Mesenchymal stem cell (in vitro differentiated cells and primary cell): ENCODE results near the gene FAM110D.

Experiments used
- DNase-seq: peaks from one replicate; pipeline ENCODE4 v3.0.0-alpha.2; 2013
- H2AFZ ChIP-seq: one replicate; pipeline ENCODE4 v1.6.1; 2013; ENCODE audit warnings: low read depth, mild to moderate bottlenecking, control low read depth, inconsistent platforms, low read length, moderate library complexity
- H2AK5ac ChIP-seq: 2 replicates; pipeline ENCODE4 v1.6.1; 2013; ENCODE audit warnings: low read length, moderate library complexity, mild to moderate bottlenecking, inconsistent platforms; ENCODE audit not compliant: severe bottlenecking
- H2BK120ac ChIP-seq: one replicate; pipeline ENCODE4 v1.6.1; 2013; ENCODE audit warnings: low read depth, mild to moderate bottlenecking, inconsistent platforms, low read length, moderate library complexity
- H2BK12ac ChIP-seq, 2 experiments: one replicate each; pipeline ENCODE4 v1.6.1; 2013; ENCODE audit warnings: inconsistent platforms in 2 of 2, low read length in 2 of 2, mild to moderate bottlenecking in 2 of 2, moderate library complexity in 2 of 2, control low read depth in 1 of 2
- H2BK15ac ChIP-seq: one replicate; pipeline ENCODE4 v1.6.1; 2013; ENCODE audit warnings: mild to moderate bottlenecking, low read depth, inconsistent platforms; ENCODE audit not compliant: poor library complexity, severe bottlenecking
- H2BK5ac ChIP-seq: 2 replicates; pipeline ENCODE4 v1.6.1; 2013; ENCODE audit warnings: low read depth, mild to moderate bottlenecking, low read length, control low read depth, inconsistent platforms; ENCODE audit not compliant: poor library complexity, severe bottlenecking
- H3K14ac ChIP-seq, 2 experiments: one replicate each; pipeline ENCODE4 v1.6.1; 2013; ENCODE audit warnings: inconsistent platforms in 2 of 2, low read length in 2 of 2, control low read depth in 1 of 2, mild to moderate bottlenecking in 1 of 2, moderate library complexity in 1 of 2
- H3K18ac ChIP-seq, 2 experiments: one replicate each; pipeline ENCODE4 v1.6.1; 2013; ENCODE audit warnings: inconsistent platforms in 2 of 2, low read length in 2 of 2, control low read depth in 1 of 2, low read depth in 1 of 2, mild to moderate bottlenecking in 1 of 2
- H3K23ac ChIP-seq, 2 experiments: one replicate each; pipeline ENCODE4 v1.6.1; 2013; ENCODE audit warnings: inconsistent platforms in 2 of 2, low read length in 2 of 2, mild to moderate bottlenecking in 2 of 2, moderate library complexity in 2 of 2, control low read depth in 1 of 2
- H3K27ac ChIP-seq: 2 replicates; pipeline ENCODE4 v1.5.1; 2013; ENCODE audit warnings: mild to moderate bottlenecking, moderate library complexity, low read length, control low read depth, inconsistent platforms; ENCODE audit not compliant: poor library complexity, severe bottlenecking
- H3K27me3 ChIP-seq, 2 experiments: 2 replicates each; pipeline versions ENCODE4 v1.6.1 to v1.7.0; 2013; ENCODE audit warnings: low read length in 2 of 2, mild to moderate bottlenecking in 2 of 2, moderate library complexity in 2 of 2, control low read depth in 1 of 2, inconsistent platforms in 1 of 2; ENCODE audit not compliant: control insufficient read depth in 1 of 2, insufficient read depth in 1 of 2
- H3K36me3 ChIP-seq, 2 experiments: 2 replicates each; pipeline versions ENCODE4 v1.6.1 to v1.7.0; 2013; ENCODE audit warnings: low read length in 2 of 2, control low read depth in 1 of 2, inconsistent platforms in 1 of 2, low read depth in 1 of 2, mild to moderate bottlenecking in 1 of 2; ENCODE audit not compliant: insufficient read depth in 2 of 2, control insufficient read depth in 1 of 2
- H3K4ac ChIP-seq, 2 experiments: one replicate each; pipeline ENCODE4 v1.6.1; 2013; ENCODE audit warnings: inconsistent platforms in 2 of 2, low read length in 2 of 2, mild to moderate bottlenecking in 2 of 2, moderate library complexity in 2 of 2, control low read depth in 1 of 2, low read depth in 1 of 2
- H3K4me1 ChIP-seq: 2 replicates; pipeline ENCODE4 v1.6.1; 2013; ENCODE audit warnings: low read depth, low read length, control low read depth; ENCODE audit not compliant: control insufficient read depth, insufficient read depth
- H3K4me2 ChIP-seq: 2 replicates; pipeline ENCODE4 v1.6.1; 2013; ENCODE audit warnings: low read length, mild to moderate bottlenecking, inconsistent platforms; ENCODE audit not compliant: poor library complexity, severe bottlenecking
- H3K4me3 ChIP-seq, 2 experiments: 2 replicates each; pipeline versions ENCODE4 v1.5.1 to v1.7.0; 2013; ENCODE audit warnings: low read length in 2 of 2, mild to moderate bottlenecking in 2 of 2, control low read depth in 1 of 2, low read depth in 1 of 2; ENCODE audit not compliant: insufficient read depth in 1 of 2
- H3K79me1 ChIP-seq: replicated peaks from 2 replicates; pipeline ENCODE4 v1.6.1; 2013; ENCODE audit warnings: mild to moderate bottlenecking, control low read depth, low read length, inconsistent platforms; ENCODE audit not compliant: poor library complexity, severe bottlenecking
- H3K9ac ChIP-seq: 2 replicates; pipeline ENCODE4 v1.7.0; 2013; ENCODE audit warnings: mild to moderate bottlenecking, low read length, moderate library complexity
- H3K9me3 ChIP-seq: 2 replicates; pipeline ENCODE4 v1.7.0; 2013; ENCODE audit warnings: mild to moderate bottlenecking, low read length; ENCODE audit not compliant: control insufficient read depth
- H4K8ac ChIP-seq: one replicate; pipeline ENCODE4 v1.6.1; 2013; ENCODE audit warnings: inconsistent platforms, mild to moderate bottlenecking, low read length, moderate library complexity
- H4K91ac ChIP-seq: one replicate; pipeline ENCODE4 v1.6.1; 2013; ENCODE audit warnings: mild to moderate bottlenecking, low read length, inconsistent platforms
- WGBS: methylation state at CpG from one replicate; pipeline ENCODE4 v1.1.7; 2013; ENCODE audit warnings: mixed read lengths; 5-methylcytosine and 5-hydroxymethylcytosine counted together

FAM110D gene

GRCh38 chr1:26189751-26190275 is 30.9 kb downstream of the FAM110D start:
- H2AFZ ChIP-seq, result no peak overlapping the region
- no peak overlapping the region for H2BK5ac ChIP-seq
- no peak for DNase-seq
- H3K9ac ChIP-seq, result no peak overlapping the region
- H3K36me3 ChIP-seq, result no peaks in the 10 kb centered on the region
- no peaks in the 10 kb centered on the region for H3K79me1 ChIP-seq
- H3K9me3 ChIP-seq, result no peaks in the 10 kb centered on the region
- H2BK12ac ChIP-seq, result no peak overlapping the region
- H3K4me3 ChIP-seq, result no peak overlapping the region
- no peak overlapping the region for H3K23ac ChIP-seq
- no peak overlapping the region for H3K14ac ChIP-seq
- H3K18ac ChIP-seq, result no peak overlapping the region
- 77% methylated on average over 5 of the region's 7 CpGs for WGBS
- peaks cover 30 to 47% of the 10 kb centered on the region in 2 experiments for H3K27me3 ChIP-seq
- no peak overlapping the region for H4K8ac ChIP-seq
- H3K4me1 ChIP-seq, result no peaks in the 10 kb centered on the region
- H3K4me2 ChIP-seq, result no peak overlapping the region
- H2BK120ac ChIP-seq, result no peak overlapping the region
- H3K4ac ChIP-seq, result no peak overlapping the region
- no peak overlapping the region for H2BK15ac ChIP-seq
- H4K91ac ChIP-seq, result no peak overlapping the region
- H2AK5ac ChIP-seq, result no peak overlapping the region
- no peak overlapping the region for H3K27ac ChIP-seq

- Histone ChIP-seq H4K91ac (no peak within 1 kb of the TSS), H2BK120ac (no peak within 1 kb of the TSS), H3K27me3 (peaks cover 30 to 51% of the 10 kb centered on the region in 2 experiments), H2BK15ac (no peak within 1 kb of the TSS), H2AFZ (no peak within 1 kb of the TSS), H3K4ac (no peak within 1 kb of the TSS), H4K8ac (no peak within 1 kb of the TSS), H3K18ac (no peak within 1 kb of the TSS), H3K9me3 (no peaks in the 10 kb centered on the region), H3K9ac (no peak within 1 kb of the TSS), H3K4me1 (no peaks in the 10 kb centered on the region), H3K23ac (no peak within 1 kb of the TSS), H3K27ac (no peak within 1 kb of the TSS), H3K36me3 (no peaks in the 10 kb centered on the region), H2BK5ac (no peak within 1 kb of the TSS), H3K4me2 (no peak within 1 kb of the TSS), H2BK12ac (no peak within 1 kb of the TSS), H3K4me3 (no peak within 1 kb of the TSS), H2AK5ac (no peak within 1 kb of the TSS), H3K79me1 (no peaks in the 10 kb centered on the region), H3K14ac (no peak within 1 kb of the TSS)
- 33% methylated on average over 16 of the region's 16 CpGs for WGBS
- DNase-seq, result peak; percentile 10
Observed at GRCh38 chr1:26190373-26190987, 31.6 kb downstream of the FAM110D start, which contains the start of gene CATSPER4. Gene CATSPER4 (plus strand): TSS chr1:26190602. CDS start chr1:26190628, 26 bp downstream.

GRCh38 chr1:26191739-26192138 is 32.9 kb downstream of the FAM110D start:
- no peak overlapping the region for H3K18ac ChIP-seq
- H3K4me1 ChIP-seq, result no peaks in the 10 kb centered on the region
- no peaks in the 10 kb centered on the region for H3K9me3 ChIP-seq
- no peak overlapping the region for H2BK15ac ChIP-seq
- H3K4ac ChIP-seq, result no peak overlapping the region
- no peaks in the 10 kb centered on the region for H3K79me1 ChIP-seq
- 54% methylated on average over 3 of the region's 3 CpGs for WGBS
- H2BK120ac ChIP-seq, result no peak overlapping the region
- peaks cover 30 to 49% of the 10 kb centered on the region in 2 experiments for H3K27me3 ChIP-seq
- no peak overlapping the region for H3K23ac ChIP-seq
- H3K14ac ChIP-seq, result no peak overlapping the region
- H2AFZ ChIP-seq, result no peak overlapping the region
- H4K8ac ChIP-seq, result no peak overlapping the region
- no peak overlapping the region for H3K27ac ChIP-seq
- H2AK5ac ChIP-seq, result no peak overlapping the region
- H2BK12ac ChIP-seq, result no peak overlapping the region
- no peak overlapping the region for H3K4me3 ChIP-seq
- H3K9ac ChIP-seq, result no peak overlapping the region
- H3K36me3 ChIP-seq, result no peaks in the 10 kb centered on the region
- no peak overlapping the region for H4K91ac ChIP-seq
- no peak for DNase-seq
- no peak overlapping the region for H3K4me2 ChIP-seq
- no peak overlapping the region for H2BK5ac ChIP-seq

GRCh38 chr1:26195805-26196204 is 36.9 kb downstream of the FAM110D start:
- Histone ChIP-seq H2AFZ (no peak overlapping the region), H2AK5ac (no peak overlapping the region), H3K27ac (no peak overlapping the region), H3K9ac (no peak overlapping the region), H2BK12ac (no peak overlapping the region), H2BK5ac (no peak overlapping the region), H3K36me3 (no peaks in the 10 kb centered on the region), H3K23ac (no peak overlapping the region), H2BK15ac (no peak overlapping the region), H3K4me2 (no peak overlapping the region), H4K8ac (no peak overlapping the region), H3K4me1 (no peaks in the 10 kb centered on the region), H3K79me1 (no peaks in the 10 kb centered on the region), H4K91ac (no peak overlapping the region), H3K18ac (no peak overlapping the region), H3K4me3 (no peak overlapping the region), H3K9me3 (no peaks in the 10 kb centered on the region), H3K4ac (no peak overlapping the region), H2BK120ac (no peak overlapping the region), H3K27me3 (peaks cover 38 to 59% of the 10 kb centered on the region in 2 experiments), H3K14ac (no peak overlapping the region)
- DNase-seq, result no peak
- 71% methylated on average over 2 of the region's 3 CpGs for WGBS
